ENCODE data around the gene IL1RAPL2.
A peak's percentile ranks its signal among the peaks of the same experiment; 100 is the strongest.
"Not testable (repeated sequence)": the region's sequence is repeated elsewhere in the genome, so short reads cannot be mapped to it uniquely, and the experiment has no call there.

Gene IL1RAPL2

DNA sequence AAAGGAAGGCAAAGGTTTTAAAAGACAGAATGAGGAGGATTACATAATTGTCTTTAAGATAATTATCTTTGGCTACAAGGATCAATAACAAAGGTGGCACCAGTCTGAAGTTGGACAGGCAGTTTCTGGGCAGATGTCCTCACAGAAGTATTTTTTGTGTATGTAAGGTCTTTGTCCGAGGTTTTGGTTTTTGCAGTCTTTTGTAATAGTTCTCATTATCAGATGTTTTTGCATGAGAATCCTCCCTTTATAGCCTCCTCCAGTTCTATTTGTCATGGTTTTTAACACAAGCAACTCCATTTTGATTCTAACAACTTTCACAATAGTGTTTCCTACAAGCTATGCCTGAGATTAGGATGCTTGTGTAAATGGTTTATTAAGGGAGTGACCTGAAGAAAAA is 286.2 kb downstream of the IL1RAPL2 start:
- H3K9ac ChIP-seq (ENCODE audit: low read depth, low read length): no peak overlapping the region
- H3K9me3 ChIP-seq (ENCODE audit: control insufficient read depth, insufficient read depth, low read length): no peaks in the 10 kb centered on the region
- H3K36me3 ChIP-seq (ENCODE audit: insufficient read depth, low read length): no peaks in the 10 kb centered on the region
- H3K4me1 ChIP-seq (ENCODE audit: insufficient read depth, low read length): peaks cover 13% of the 10 kb centered on the region; the same call in 1 of the 2 replicates

DNA sequence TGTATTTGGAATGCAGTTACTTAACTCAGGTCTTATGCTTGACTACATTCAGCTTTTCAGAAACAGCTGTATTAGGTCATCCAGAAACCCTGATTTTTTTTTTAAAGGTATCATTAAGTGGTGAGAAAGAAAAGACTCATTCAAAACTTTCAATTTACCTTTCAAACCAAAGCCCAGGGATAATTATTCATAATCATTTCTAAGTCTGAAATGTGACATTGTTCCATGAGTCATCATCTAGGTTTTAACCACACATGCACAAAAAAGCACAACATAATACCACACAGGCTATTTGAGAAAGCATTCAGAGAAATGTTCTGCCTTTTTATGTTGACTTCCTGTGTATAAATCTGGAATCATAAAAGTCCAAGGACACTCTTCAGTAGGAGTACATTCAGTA is 288.2 kb downstream of the IL1RAPL2 start:
- H3K9ac ChIP-seq (ENCODE audit: low read depth, low read length): no peak overlapping the region
- H3K9me3 ChIP-seq (ENCODE audit: control insufficient read depth, insufficient read depth, low read length): no peaks in the 10 kb centered on the region
- H3K4me1 ChIP-seq (ENCODE audit: insufficient read depth, low read length): peaks cover 13% of the 10 kb centered on the region; the same call in 1 of the 2 replicates
- no peaks in the 10 kb centered on the region for H3K36me3 ChIP-seq (ENCODE audit: insufficient read depth, low read length)

DNA sequence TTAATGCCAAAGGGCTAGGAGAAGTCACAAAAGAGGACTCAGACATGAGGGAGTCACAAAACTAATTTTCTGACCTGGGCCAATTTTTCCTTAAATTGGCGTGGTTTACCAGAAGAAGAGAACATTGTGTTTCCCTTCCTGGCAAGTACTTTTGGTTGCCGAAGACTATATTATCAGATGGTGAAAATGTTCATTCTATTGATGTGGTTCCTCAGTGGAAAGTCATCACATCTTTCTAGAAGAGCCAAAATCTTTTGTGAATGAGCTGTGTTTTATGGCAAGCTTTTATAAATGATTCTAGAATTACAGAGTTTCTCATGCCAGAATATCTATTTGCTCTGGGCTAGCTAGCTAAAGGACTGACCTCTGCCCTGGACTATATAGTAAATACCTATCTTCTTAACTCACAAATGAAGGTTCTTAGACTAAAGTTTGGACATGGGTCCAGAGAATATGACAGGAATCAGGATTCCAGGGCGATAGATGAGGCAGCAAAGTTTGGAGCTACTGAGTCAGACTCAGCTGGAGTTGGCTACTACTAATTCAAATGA is 288.9 kb downstream of the IL1RAPL2 start:
- Histone ChIP-seq H3K9me3 (ENCODE audit: control insufficient read depth, insufficient read depth, low read length) (no peaks in the 10 kb centered on the region), H3K4me1 (ENCODE audit: insufficient read depth, low read length) (peaks cover 13% of the 10 kb centered on the region; the same call in 1 of the 2 replicates), H3K9ac (ENCODE audit: low read depth, low read length) (no peak overlapping the region), H3K36me3 (ENCODE audit: insufficient read depth, low read length) (no peaks in the 10 kb centered on the region)

DNA sequence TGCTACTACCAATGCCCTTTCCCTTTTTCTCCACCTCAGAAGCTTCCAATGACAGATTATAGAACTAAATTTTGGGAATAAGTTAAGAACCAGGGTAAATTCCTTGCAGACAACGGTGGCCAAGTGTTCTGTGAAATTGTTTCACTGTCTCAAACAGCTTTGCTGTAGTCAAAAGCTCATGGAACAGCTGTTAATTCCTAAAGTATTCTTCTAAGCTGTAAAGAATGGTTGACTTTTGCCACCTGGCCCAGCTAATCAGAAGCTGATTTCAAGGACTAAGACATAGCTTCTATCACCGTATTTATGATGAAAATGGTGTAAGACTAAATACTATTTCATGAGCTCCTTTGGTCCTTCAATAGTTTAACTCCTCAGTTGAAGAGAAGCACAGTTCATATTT is 297.5 kb downstream of the IL1RAPL2 start:
- Histone ChIP-seq H3K9me3 (ENCODE audit: control insufficient read depth, insufficient read depth, low read length) (no peaks in the 10 kb centered on the region), H3K9ac (ENCODE audit: low read depth, low read length) (no peak overlapping the region), H3K36me3 (ENCODE audit: insufficient read depth, low read length) (no peaks in the 10 kb centered on the region), H3K4me1 (ENCODE audit: insufficient read depth, low read length) (no peaks in the 10 kb centered on the region)

DNA sequence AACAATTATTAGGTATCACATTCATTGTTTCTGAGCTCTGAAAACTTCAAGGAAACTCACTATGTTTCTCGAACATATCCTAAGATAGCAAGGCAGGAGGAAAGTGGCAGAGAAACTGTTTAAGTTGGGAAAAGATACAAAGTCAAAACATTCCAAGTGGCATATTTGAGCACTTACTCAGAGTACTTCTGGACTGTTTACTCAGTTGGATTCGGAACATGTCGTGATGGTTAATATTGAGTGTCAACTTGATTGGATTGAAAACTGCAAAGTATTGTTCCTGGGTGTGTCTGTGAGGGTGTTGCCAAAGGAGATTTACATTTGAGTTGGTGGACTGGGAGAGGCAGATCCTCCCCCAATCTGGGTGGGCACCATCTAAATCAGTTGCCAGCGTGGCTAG is 298.3 kb downstream of the IL1RAPL2 start:
- Histone ChIP-seq H3K4me1 (ENCODE audit: insufficient read depth, low read length) (no peaks in the 10 kb centered on the region), H3K36me3 (ENCODE audit: insufficient read depth, low read length) (no peaks in the 10 kb centered on the region), H3K9me3 (ENCODE audit: control insufficient read depth, insufficient read depth, low read length) (no peaks in the 10 kb centered on the region), H3K9ac (ENCODE audit: low read depth, low read length) (no peak overlapping the region)

DNA sequence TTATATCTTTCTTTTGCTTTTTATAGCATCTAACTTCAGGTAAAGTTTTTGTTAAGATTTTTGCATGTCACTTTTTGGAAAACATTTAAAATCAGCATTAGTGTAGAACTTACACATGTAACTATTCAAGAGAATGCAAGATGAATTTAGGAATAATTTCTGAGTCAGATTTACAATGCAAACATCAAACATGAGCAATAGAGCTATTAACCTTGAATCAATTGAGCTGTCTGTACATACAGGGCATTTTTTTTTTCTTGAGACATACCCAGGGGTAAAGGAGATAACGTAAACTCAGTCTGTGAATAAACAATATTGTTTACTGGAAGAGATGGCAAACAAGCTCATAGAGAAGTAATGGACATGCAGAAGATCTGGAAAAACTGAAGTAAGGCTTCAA is 311.5 kb downstream of the IL1RAPL2 start:
- Histone ChIP-seq H3K9me3 (ENCODE audit: control insufficient read depth, insufficient read depth, low read length) (no peaks in the 10 kb centered on the region), H3K9ac (ENCODE audit: low read depth, low read length) (no peak overlapping the region), H3K36me3 (ENCODE audit: insufficient read depth, low read length) (no peaks in the 10 kb centered on the region), H3K4me1 (ENCODE audit: insufficient read depth, low read length) (no peaks in the 10 kb centered on the region)

DNA sequence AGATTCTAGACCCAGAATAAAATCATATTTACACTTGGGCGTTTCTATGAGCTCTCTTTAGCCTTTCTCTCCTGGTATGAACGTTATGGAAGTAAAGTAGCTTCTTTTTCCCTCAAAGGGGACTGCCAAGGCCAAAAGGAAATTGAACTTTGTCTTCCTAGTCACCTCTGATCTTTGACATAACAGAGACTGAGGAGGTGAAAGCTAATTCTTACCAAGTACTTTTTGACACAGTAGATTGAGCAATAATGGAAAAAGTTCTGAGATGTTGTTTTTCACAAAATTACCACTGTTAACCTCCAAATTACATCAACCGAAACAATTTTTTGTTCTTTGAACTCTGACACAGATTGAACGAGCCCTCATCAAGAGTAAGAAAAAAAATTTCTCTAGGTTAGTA is 336.1 kb downstream of the IL1RAPL2 start:
- no peaks in the 10 kb centered on the region for H3K4me1 ChIP-seq (ENCODE audit: insufficient read depth, low read length)
- no peaks in the 10 kb centered on the region for H3K36me3 ChIP-seq (ENCODE audit: insufficient read depth, low read length)
- H3K9ac ChIP-seq (ENCODE audit: low read depth, low read length): no peak overlapping the region
- no peaks in the 10 kb centered on the region; the same call in 1 of the 2 replicates for H3K9me3 ChIP-seq (ENCODE audit: control insufficient read depth, insufficient read depth, low read length)

DNA sequence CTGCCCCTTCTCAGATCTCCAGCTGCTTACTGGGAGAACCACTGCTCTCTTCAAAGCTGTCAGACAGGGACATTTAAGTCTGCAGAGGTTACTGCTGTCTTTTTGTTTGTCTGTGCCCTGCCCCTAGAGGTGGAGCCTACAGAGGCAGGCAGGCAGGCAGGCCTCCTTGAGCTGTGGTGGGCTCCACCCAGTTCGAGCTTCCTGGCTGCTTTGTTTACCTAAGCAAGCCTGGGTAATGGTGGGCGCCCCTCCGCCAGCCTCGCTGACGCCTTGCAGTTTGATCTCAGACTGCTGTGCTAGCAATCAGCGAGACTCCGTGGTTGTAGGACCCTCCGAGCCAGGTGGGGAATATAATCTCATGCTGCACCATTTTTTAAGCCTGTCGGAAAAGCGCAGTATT is 343.7 kb downstream of the IL1RAPL2 start:
- not testable (repeated sequence) for H3K36me3 ChIP-seq (ENCODE audit: insufficient read depth, low read length); H3K4me1 ChIP-seq (ENCODE audit: insufficient read depth, low read length); H3K9me3 ChIP-seq (ENCODE audit: control insufficient read depth, insufficient read depth, low read length)
- peak overlapping the region; percentile 75 for H3K9ac ChIP-seq (ENCODE audit: low read depth, low read length)

DNA sequence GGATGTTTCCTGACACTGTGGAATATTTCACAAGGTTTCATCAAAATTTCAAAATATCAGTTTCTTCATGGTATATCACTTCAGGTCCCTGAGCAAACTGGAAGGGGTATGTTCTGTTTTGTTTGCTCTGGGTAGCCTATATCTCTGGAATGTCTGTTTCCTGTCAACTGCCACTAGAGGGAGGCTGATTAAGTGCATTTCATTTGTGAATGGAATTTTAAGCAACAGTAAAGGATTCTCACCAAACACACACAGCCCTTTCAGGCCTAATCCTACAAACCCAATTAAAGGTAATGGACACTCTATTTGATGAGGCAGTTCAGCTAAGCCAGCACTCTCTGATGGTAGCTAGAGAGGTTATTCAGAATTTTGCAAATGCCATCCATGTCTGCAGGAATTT is 347.3 kb downstream of the IL1RAPL2 start:
- Histone ChIP-seq H3K36me3 (ENCODE audit: insufficient read depth, low read length) (no peaks in the 10 kb centered on the region), H3K9me3 (ENCODE audit: control insufficient read depth, insufficient read depth, low read length) (no peaks in the 10 kb centered on the region), H3K4me1 (ENCODE audit: insufficient read depth, low read length) (no peaks in the 10 kb centered on the region), H3K9ac (ENCODE audit: low read depth, low read length) (no peak overlapping the region)

DNA sequence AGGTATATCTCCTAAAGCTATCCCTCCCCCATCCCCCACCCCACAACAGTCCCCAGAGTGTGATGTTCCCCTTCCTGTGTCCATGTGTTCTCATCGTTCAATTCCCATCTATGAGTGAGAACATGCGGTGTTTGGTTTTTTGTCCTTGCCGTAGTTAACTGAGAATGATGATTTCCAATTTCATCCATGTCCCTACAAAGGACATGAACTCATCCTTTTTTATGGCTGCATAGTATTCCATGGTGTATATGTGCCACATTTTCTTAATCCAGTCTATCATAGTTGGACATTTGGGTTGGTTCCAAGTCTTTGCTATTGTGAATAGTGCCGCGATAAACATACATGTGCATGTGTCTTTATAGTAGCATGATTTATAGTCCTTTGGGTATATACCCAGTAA is 348.7 kb downstream of the IL1RAPL2 start:
- H3K9ac ChIP-seq (ENCODE audit: low read depth, low read length); H3K4me1 ChIP-seq (ENCODE audit: insufficient read depth, low read length); H3K36me3 ChIP-seq (ENCODE audit: insufficient read depth, low read length); H3K9me3 ChIP-seq (ENCODE audit: control insufficient read depth, insufficient read depth, low read length): not testable (repeated sequence)

DNA sequence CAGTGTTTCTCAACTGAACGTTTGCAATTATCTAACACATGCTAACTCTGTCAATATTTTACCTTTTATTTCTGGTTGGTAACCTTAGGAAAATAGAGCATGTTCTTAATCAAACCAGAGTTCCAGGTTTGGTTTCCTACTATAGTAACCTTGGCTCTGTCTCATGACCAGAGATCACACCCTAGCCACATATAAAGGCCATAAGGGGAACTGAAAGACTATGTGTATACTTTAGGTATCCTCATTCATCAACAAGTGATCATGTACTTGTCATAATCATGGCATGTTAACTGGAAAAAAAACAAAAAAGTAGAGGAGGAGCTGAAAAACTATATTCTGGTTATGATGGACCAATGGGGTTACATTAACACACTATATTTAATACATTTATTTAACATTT is 352.1 kb downstream of the IL1RAPL2 start:
- Histone ChIP-seq H3K36me3 (ENCODE audit: insufficient read depth, low read length) (no peaks in the 10 kb centered on the region), H3K4me1 (ENCODE audit: insufficient read depth, low read length) (no peaks in the 10 kb centered on the region), H3K9ac (ENCODE audit: low read depth, low read length) (no peak overlapping the region), H3K9me3 (ENCODE audit: control insufficient read depth, insufficient read depth, low read length) (no peaks in the 10 kb centered on the region)

DNA sequence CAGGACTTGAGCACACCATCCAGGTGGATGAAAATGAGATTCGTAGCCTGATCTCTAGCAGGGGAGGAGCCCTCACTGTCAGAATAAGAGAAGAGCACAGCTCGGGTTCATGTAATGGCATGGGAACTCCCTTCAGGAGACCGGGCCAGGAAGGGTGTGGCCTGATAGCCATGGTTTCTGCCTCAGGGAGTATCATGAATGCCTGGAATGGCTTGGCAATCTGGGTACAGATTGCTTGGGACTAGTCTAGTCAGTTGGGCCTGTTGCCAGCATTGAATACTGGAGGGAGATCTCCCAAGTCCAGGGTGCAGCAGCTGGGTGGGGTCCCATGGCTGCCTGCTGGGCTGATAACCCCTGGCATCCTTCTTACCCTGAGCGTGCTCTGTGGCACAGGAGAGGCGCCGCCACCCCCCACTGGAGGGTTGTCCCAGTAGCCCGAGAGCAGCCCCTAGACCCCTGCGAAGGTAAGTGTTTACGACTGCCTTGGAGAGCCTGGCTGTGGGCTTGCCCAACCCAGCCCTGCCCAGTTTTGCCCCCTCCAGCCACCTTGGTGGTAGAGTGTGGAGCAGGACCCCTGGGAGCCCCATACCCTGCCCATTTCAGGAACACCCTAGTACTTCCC is 355.7 kb downstream of the IL1RAPL2 start:
- Histone ChIP-seq H3K36me3 (ENCODE audit: insufficient read depth, low read length) (no peaks in the 10 kb centered on the region), H3K4me1 (ENCODE audit: insufficient read depth, low read length) (no peaks in the 10 kb centered on the region), H3K9ac (ENCODE audit: low read depth, low read length) (no peak overlapping the region), H3K9me3 (ENCODE audit: control insufficient read depth, insufficient read depth, low read length) (no peaks in the 10 kb centered on the region)

DNA sequence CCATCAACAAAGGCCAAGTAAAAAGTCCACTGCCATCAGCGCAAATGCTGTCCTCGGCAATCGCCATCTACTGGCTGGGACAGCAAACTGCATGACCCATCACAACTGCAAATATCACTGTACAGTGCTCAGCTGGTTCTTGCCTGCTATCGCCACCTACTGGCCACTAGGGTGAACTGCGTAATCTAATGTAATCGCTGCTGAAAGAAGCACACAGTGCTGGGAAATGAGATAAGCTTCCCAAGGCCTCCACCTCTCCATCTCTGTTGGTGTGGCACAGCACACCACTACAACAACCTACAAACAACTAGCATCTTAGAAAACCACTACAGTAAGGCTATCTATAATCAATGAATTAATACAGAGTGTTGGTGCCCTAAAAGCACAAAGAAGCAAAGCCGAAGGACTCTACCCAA is 356.2 kb downstream of the IL1RAPL2 start:
- H3K36me3 ChIP-seq (ENCODE audit: insufficient read depth, low read length): no peaks in the 10 kb centered on the region
- H3K9ac ChIP-seq (ENCODE audit: low read depth, low read length): no peak overlapping the region
- H3K4me1 ChIP-seq (ENCODE audit: insufficient read depth, low read length): no peaks in the 10 kb centered on the region
- H3K9me3 ChIP-seq (ENCODE audit: control insufficient read depth, insufficient read depth, low read length): no peaks in the 10 kb centered on the region

DNA sequence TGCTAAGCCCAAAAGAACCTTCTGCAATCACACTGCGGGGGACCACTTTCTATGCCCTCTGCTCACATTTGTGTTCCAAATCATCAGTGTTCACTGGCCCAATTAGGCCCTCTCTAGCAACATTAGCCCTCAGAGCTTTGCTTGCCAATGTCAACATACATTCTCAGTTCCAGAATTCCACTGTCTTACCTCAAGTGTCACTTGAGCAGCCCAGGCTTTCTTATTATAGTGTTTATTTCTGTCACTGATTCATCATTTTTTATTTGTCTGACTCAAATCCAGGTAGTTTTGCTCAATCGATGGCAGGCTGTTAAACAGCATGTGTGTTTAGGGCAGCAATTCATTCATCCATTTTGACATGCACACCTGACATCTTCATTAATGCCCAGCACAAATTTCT is 363.3 kb downstream of the IL1RAPL2 start:
- H3K9ac ChIP-seq (ENCODE audit: low read depth, low read length): no peak overlapping the region
- no peaks in the 10 kb centered on the region for H3K9me3 ChIP-seq (ENCODE audit: control insufficient read depth, insufficient read depth, low read length)
- H3K4me1 ChIP-seq (ENCODE audit: insufficient read depth, low read length): no peaks in the 10 kb centered on the region
- no peaks in the 10 kb centered on the region for H3K36me3 ChIP-seq (ENCODE audit: insufficient read depth, low read length)

DNA sequence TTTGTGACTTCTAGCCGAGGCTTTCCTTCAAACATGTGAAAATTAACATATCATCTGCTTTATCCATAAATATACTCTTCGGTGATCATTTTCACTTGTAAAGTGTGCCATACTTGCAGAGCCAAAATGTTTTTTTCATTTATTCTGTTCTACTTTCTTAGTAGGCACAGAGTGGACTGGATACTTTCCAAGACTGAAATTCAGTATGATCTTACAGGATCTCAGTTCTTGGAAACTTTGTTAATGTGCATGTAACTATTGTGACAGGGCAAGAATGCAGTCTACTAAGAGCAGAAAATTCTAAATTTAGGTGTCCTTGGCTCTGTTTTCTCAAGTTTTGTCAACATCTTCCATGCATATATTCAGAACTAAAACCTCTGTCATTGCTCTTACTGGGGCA is 369.6 kb downstream of the IL1RAPL2 start:
- Histone ChIP-seq H3K9me3 (ENCODE audit: control insufficient read depth, insufficient read depth, low read length) (no peaks in the 10 kb centered on the region), H3K4me1 (ENCODE audit: insufficient read depth, low read length) (no peaks in the 10 kb centered on the region), H3K36me3 (ENCODE audit: insufficient read depth, low read length) (no peaks in the 10 kb centered on the region), H3K9ac (ENCODE audit: low read depth, low read length) (no peak overlapping the region)

Measured in ES-I3 (cell line).